Endothelial cell of umbilical vein (primary cell): ENCODE measurements around the gene APOC1. TPM values are rescaled to one million over a fixed set of nuclear protein-coding genes. Genes with fewer than 3 reads are reported as not detected.

Experiments used
- BruUV-seq: library from RNA; stranded (reverse); fragments of 400-500 nt; replicated peaks from 2 replicates; lab custom pipeline; 2021; lab: Mats Ljungman, UMichigan
- CTCF ChIA-PET: fragments of 300-600, 350-600 bp; sonication (Branson Sonifier 250); formaldehyde crosslinking; loops from one replicate; lab custom pipeline; 2021; ENCODE audit warnings: antibody characterized with exemption, inconsistent platforms; lab: Charles Lee
- POLR2A ChIA-PET: fragments of 300-600, 350-600 bp; sonication (Branson Sonifier 250); formaldehyde crosslinking; loops from one replicate; lab custom pipeline; 2021; ENCODE audit warnings: antibody characterized with exemption, inconsistent platforms; lab: Charles Lee
- DNase-seq: peaks from one replicate; pipeline ENCODE4 v3.0.0-alpha.2; 2011; ENCODE audit warnings: low read depth, low spot score
- FAIRE-seq: peaks from 2 replicates; lab custom pipeline; 2011; peaks lifted over from hg19 to GRCh38; lab: Jason Lieb, UNC
- H2AFZ ChIP-seq: 2 replicates; pipeline ENCODE4 v1.6.0; 2012; ENCODE audit warnings: low read depth, low read length, control low read depth, inconsistent platforms
- H3K27ac ChIP-seq: 2 replicates; pipeline ENCODE4 v1.5.1; 2011; ENCODE audit warnings: low read depth, mild to moderate bottlenecking, control low read depth, low read length, moderate library complexity; ENCODE audit not compliant: insufficient read depth
- H3K27me3 ChIP-seq, 2 experiments: 2 replicates each; pipeline versions ENCODE4 v1.6.0 to v1.6.1; 2011; ENCODE audit warnings: low read length in 2 of 2, mixed read lengths in 1 of 2; ENCODE audit not compliant: control insufficient read depth in 2 of 2, insufficient read depth in 2 of 2
- H3K36me3 ChIP-seq, 2 experiments: 2 replicates in 1 of 2; 3 replicates in 1 of 2; pipeline ENCODE4 v1.5.1; 2011; ENCODE audit warnings: low read length in 2 of 2, mild to moderate bottlenecking in 1 of 2, moderate library complexity in 1 of 2; ENCODE audit not compliant: control insufficient read depth in 2 of 2, insufficient read depth in 2 of 2; ENCODE audit errors: extremely low read depth in 1 of 2
- H3K4me1 ChIP-seq: 3 replicates; pipeline ENCODE4 v1.5.1; 2011; ENCODE audit warnings: mild to moderate bottlenecking, low read length; ENCODE audit not compliant: control insufficient read depth, insufficient read depth; ENCODE audit errors: extremely low read depth
- H3K4me2 ChIP-seq: 2 replicates; pipeline ENCODE4 v1.6.1; 2011; ENCODE audit warnings: low read length, control low read depth, mixed read lengths; ENCODE audit not compliant: insufficient read depth
- H3K4me3 ChIP-seq, 3 experiments: fragments of 200-600 bp in 1 of 3; sonication (generic), shearing (Covaris generic) in 1 of 3; replicated peaks in 1 of 3; 2 replicates each; pipeline ENCODE4 v1.5.1; 2011 to 2016; ENCODE audit warnings: control low read depth in 3 of 3, low read length in 3 of 3, mild to moderate bottlenecking in 2 of 3, inconsistent platforms in 1 of 3, low read depth in 1 of 3, moderate library complexity in 1 of 3; ENCODE audit not compliant: insufficient read depth in 1 of 3
- H3K79me2 ChIP-seq: 2 replicates; pipeline ENCODE4 v1.6.0; 2012; ENCODE audit warnings: low read length, inconsistent platforms; ENCODE audit not compliant: control insufficient read depth, insufficient read depth
- H3K9ac ChIP-seq: replicated peaks from 2 replicates; pipeline ENCODE3; 2011; ENCODE audit warnings: low read length, control low read depth; ENCODE audit not compliant: insufficient read depth; ENCODE audit errors: extremely low read depth
- H3K9me1 ChIP-seq: replicated peaks from 3 replicates; pipeline ENCODE4 v1.6.0; 2011; ENCODE audit warnings: mild to moderate bottlenecking, low read length; ENCODE audit not compliant: control insufficient read depth, insufficient read depth; ENCODE audit errors: extremely low read depth
- H3K9me3 ChIP-seq: replicated peaks from 2 replicates; pipeline ENCODE4 v1.5.1; 2012; ENCODE audit warnings: low read length, inconsistent platforms; ENCODE audit not compliant: control insufficient read depth, insufficient read depth
- H4K20me1 ChIP-seq: replicated peaks from 2 replicates; pipeline ENCODE3; 2011; ENCODE audit warnings: mild to moderate bottlenecking, low read length; ENCODE audit not compliant: control insufficient read depth, insufficient read depth; ENCODE audit errors: extremely low read depth
- EZH2 ChIP-seq: IDR thresholded peaks from 2 replicates; pipeline ENCODE4 v1.6.1; 2012; ENCODE audit warnings: borderline replicate concordance, low read depth, mild to moderate bottlenecking, moderate library complexity, low read length, inconsistent platforms; ENCODE audit not compliant: severe bottlenecking
- FOS ChIP-seq: IDR thresholded peaks from 2 replicates; pipeline ENCODE4 v1.6.1; 2011; ENCODE audit warnings: mild to moderate bottlenecking, low read length, moderate library complexity, borderline replicate concordance; ENCODE audit not compliant: insufficient read depth
- GATA2 ChIP-seq: IDR thresholded peaks from 2 replicates; pipeline ENCODE4 v1.7.0; 2011; ENCODE audit warnings: low read depth, mild to moderate bottlenecking, moderate library complexity, mixed read lengths, low read length; ENCODE audit not compliant: insufficient read length, insufficient read depth
- JUN ChIP-seq: IDR thresholded peaks from 2 replicates; pipeline ENCODE4 v1.6.1; 2011; ENCODE audit warnings: borderline replicate concordance, low read depth; ENCODE audit not compliant: insufficient read length, insufficient read depth
- MYC ChIP-seq: IDR thresholded peaks from one replicate; pipeline ENCODE4 v1.6.1; 2011; ENCODE audit warnings: mild to moderate bottlenecking, low read depth, low read length
- POLR2A ChIP-seq: IDR thresholded peaks from 2 replicates; pipeline ENCODE4 v1.6.1; 2012; ENCODE audit warnings: low read depth, mild to moderate bottlenecking, control low read depth, low read length
- POLR2AphosphoS5 ChIP-seq: IDR thresholded peaks from 2 replicates; pipeline ENCODE4 v1.6.1; 2012; ENCODE audit warnings: low read depth, mild to moderate bottlenecking, control low read depth, low read length, moderate library complexity; ENCODE audit not compliant: insufficient read depth
- dilution Hi-C: fragments of 300-500 bp; cut with MboI; formaldehyde crosslinking; loops from one replicate; pipeline ENCODE4 v1.15.0; 2019; ENCODE audit warnings: low sequenced_read_pairs; ENCODE audit not compliant: extremely low pct_ligation_motif_present
- intact Hi-C: fragments of 100-400 bp; cut with micrococcal nuclease; formaldehyde crosslinking; loops from one replicate; pipeline ENCODE4 v1.10.0; 2022
- polyA plus RNA-seq, 4 experiments: library from polyadenylated mRNA; depleted of rRNA in 3 of 4; stranded (reverse) in 3 of 4; unstranded in 1 of 4; fragments of >200 nt; gene quantifications; 2 replicates each; pipeline versions ENCODE4 v1.2.1 to v1.2.3, GENCODE V29; 2011 to 2012; ENCODE audit warnings: missing spikeins in 1 of 4
- total RNA-seq: library from RNA; stranded (reverse); gene quantifications from 2 replicates; pipeline ENCODE4 v1.2.3, GENCODE V29; 2021
- TF ChIP-seq, protein P1 (sequence below), 2 donors: IDR thresholded peaks; 1 replicate in 1 of 2; 2 replicates in 1 of 2; pipeline ENCODE4 v1.5.1; 2011; ENCODE audit warnings: low read length in 2 of 2, mild to moderate bottlenecking in 2 of 2, moderate library complexity in 2 of 2, control low read depth in 1 of 2, inconsistent platforms in 1 of 2, low read depth in 1 of 2; ENCODE audit not compliant: insufficient read depth in 1 of 2; ENCODE audit errors: extremely low read depth in 1 of 2
- TF ChIP-seq, protein P2 (sequence below): IDR thresholded peaks from 2 replicates; pipeline ENCODE4 v1.6.1; 2011; ENCODE audit not compliant: insufficient read depth, insufficient read length

APOC1 gene
- total and polyA plus RNA-seq, 2 donors (not counting 3 experiments of a cell fraction or from before 2014, with no cell fraction given): 5.0 to 18.5 TPM

GRCh38 chr19:44893332-44894051, 20.9 kb upstream of the APOC1 start:
- POLR2A ChIA-PET: no interaction called here
- H3K4me1 ChIP-seq: peaks cover 16% of the 10 kb centered on the region
- CTCF ChIA-PET: no interaction called here

More at GRCh38 chr19:44893332-44894051, 20.9 kb upstream of the APOC1 start:
- no peaks in the 10 kb centered on the region for H4K20me1 ChIP-seq
- H3K36me3 ChIP-seq: peaks cover 9 to 38% of the 10 kb centered on the region in 2 experiments
- no peak for TF ChIP-seq EZH2
- no peak for TF ChIP-seq POLR2A
- TF ChIP-seq MYC: no peak
- TF ChIP-seq GATA2: no peak
- TF ChIP-seq JUN: no peak
- TF ChIP-seq POLR2AphosphoS5: no peak
- TF ChIP-seq, protein P1, sequence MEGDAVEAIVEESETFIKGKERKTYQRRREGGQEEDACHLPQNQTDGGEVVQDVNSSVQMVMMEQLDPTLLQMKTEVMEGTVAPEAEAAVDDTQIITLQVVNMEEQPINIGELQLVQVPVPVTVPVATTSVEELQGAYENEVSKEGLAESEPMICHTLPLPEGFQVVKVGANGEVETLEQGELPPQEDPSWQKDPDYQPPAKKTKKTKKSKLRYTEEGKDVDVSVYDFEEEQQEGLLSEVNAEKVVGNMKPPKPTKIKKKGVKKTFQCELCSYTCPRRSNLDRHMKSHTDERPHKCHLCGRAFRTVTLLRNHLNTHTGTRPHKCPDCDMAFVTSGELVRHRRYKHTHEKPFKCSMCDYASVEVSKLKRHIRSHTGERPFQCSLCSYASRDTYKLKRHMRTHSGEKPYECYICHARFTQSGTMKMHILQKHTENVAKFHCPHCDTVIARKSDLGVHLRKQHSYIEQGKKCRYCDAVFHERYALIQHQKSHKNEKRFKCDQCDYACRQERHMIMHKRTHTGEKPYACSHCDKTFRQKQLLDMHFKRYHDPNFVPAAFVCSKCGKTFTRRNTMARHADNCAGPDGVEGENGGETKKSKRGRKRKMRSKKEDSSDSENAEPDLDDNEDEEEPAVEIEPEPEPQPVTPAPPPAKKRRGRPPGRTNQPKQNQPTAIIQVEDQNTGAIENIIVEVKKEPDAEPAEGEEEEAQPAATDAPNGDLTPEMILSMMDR (IDR thresholded peaks at IDR 0.05; ENCODE audit: extremely low read depth in 1 of 2, insufficient read depth in 1 of 2, low read depth in 1 of 2, low read length in 2 of 2): no peak
- TF ChIP-seq, protein P2, sequence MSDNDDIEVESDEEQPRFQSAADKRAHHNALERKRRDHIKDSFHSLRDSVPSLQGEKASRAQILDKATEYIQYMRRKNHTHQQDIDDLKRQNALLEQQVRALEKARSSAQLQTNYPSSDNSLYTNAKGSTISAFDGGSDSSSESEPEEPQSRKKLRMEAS: no peak
- no peak for TF ChIP-seq FOS
- no TSS peak for BruUV-seq
- intact Hi-C loops: loop anchor here (5.0 kb wide), 1 partner anchor 111 kb away; no protein-coding TSS in a partner anchor
- H2AFZ ChIP-seq: no peak overlapping the region
- H3K9ac ChIP-seq: no peak overlapping the region
- DNase-seq (no peak), FAIRE-seq (no peak)
- dilution Hi-C loops: no loop called here
- no peaks in the 10 kb centered on the region for H3K9me1 ChIP-seq
- H3K79me2 ChIP-seq: peaks cover 35% of the 10 kb centered on the region
- no peaks in the 10 kb centered on the region for H3K27me3 ChIP-seq
- H3K4me2 ChIP-seq: no peak overlapping the region
- no peak overlapping the region for H3K27ac ChIP-seq
- no peak overlapping the region for H3K4me3 ChIP-seq
- H3K9me3 ChIP-seq: no peaks in the 10 kb centered on the region
